Naive thymus-derived CD4-positive, alpha-beta T cell (primary cell): ENCODE results near the gene CCNE1. TPM values are rescaled to one million over a fixed set of nuclear protein-coding genes. Genes with fewer than 3 reads are reported as not detected.
"Not testable (repeated sequence)": the region's sequence is repeated elsewhere in the genome, so short reads cannot be mapped to it uniquely, and the experiment has no call there.

ENCODE experiments used
- ATAC-seq: fragments of 150-1000 bp; cut with Tn5 transposase; 2 replicates; pipeline ENCODE4 v1.10.0; 2021; ENCODE audit warnings: mild to moderate bottlenecking, moderate library complexity
- CTCF ChIA-PET: fragments of 350-600 bp; sonication (Branson Sonifier 250); formaldehyde crosslinking; loops from one replicate; lab custom pipeline; 2021; ENCODE audit warnings: antibody characterized with exemption; lab: Charles Lee
- POLR2A ChIA-PET: fragments of 350-600 bp; sonication (Branson Sonifier 250); formaldehyde crosslinking; loops from one replicate; lab custom pipeline; 2021; ENCODE audit warnings: antibody characterized with exemption, inconsistent platforms; lab: Charles Lee
- DNase-seq, 9 donors: peaks; one replicate each; pipeline versions ENCODE4 v3.0.0 to v3.0.0-alpha.2; 2020 to 2022; ENCODE audit warnings: mixed read lengths in 1 of 9
- H3K27ac ChIP-seq: one replicate; pipeline ENCODE4 v1.7.0; 2013; ENCODE audit warnings: mild to moderate bottlenecking, low read depth, low read length, moderate library complexity
- H3K27me3 ChIP-seq, 2 donors: one replicate each; pipeline ENCODE4 v1.7.0; 2013; ENCODE audit warnings: low read length in 2 of 2, mild to moderate bottlenecking in 2 of 2, moderate library complexity in 2 of 2; ENCODE audit not compliant: control insufficient read depth in 2 of 2, insufficient read depth in 2 of 2
- H3K36me3 ChIP-seq, 3 experiments: 1 replicate in 2 of 3; 2 replicates in 1 of 3; pipeline ENCODE4 v1.7.0; 2013; ENCODE audit warnings: low read length in 3 of 3, mild to moderate bottlenecking in 3 of 3, moderate library complexity in 1 of 3; ENCODE audit not compliant: insufficient read depth in 3 of 3, control insufficient read depth in 2 of 3
- H3K4me1 ChIP-seq, 2 donors: one replicate each; pipeline ENCODE4 v1.7.0; 2013; ENCODE audit warnings: low read length in 2 of 2, mild to moderate bottlenecking in 2 of 2, moderate library complexity in 1 of 2; ENCODE audit not compliant: control insufficient read depth in 2 of 2, insufficient read depth in 2 of 2
- H3K4me3 ChIP-seq: 2 replicates; pipeline ENCODE4 v1.7.0; 2013; ENCODE audit warnings: mild to moderate bottlenecking, low read length
- H3K9me3 ChIP-seq, 3 experiments: 1 replicate in 2 of 3; 2 replicates in 1 of 3; pipeline ENCODE4 v1.7.0; 2013; ENCODE audit warnings: low read length in 3 of 3; ENCODE audit not compliant: control insufficient read depth in 2 of 3
- H3K27ac Mint-ChIP-seq, 9 donors: one replicate each; pipeline ENCODE4 v1.8.0; 2020 to 2022; ENCODE audit warnings: mixed read lengths in 9 of 9, mild to moderate bottlenecking in 8 of 9, moderate library complexity in 5 of 9, inconsistent platforms in 2 of 9
- H3K27me3 Mint-ChIP-seq, 5 donors: one replicate each; pipeline ENCODE4 v1.8.0; 2021 to 2022; ENCODE audit warnings: mixed read lengths in 5 of 5, mild to moderate bottlenecking in 1 of 5
- H3K36me3 Mint-ChIP-seq, 5 donors: one replicate each; pipeline ENCODE4 v1.8.0; 2020 to 2022; ENCODE audit warnings: mixed read lengths in 5 of 5, mild to moderate bottlenecking in 3 of 5, inconsistent platforms in 1 of 5
- H3K4me1 Mint-ChIP-seq, 7 donors: one replicate each; pipeline ENCODE4 v1.8.0; 2020 to 2022; ENCODE audit warnings: mixed read lengths in 7 of 7, mild to moderate bottlenecking in 3 of 7, inconsistent platforms in 1 of 7
- H3K4me3 Mint-ChIP-seq, 10 donors: one replicate each; pipeline ENCODE4 v1.8.0; 2020 to 2022; ENCODE audit warnings: mild to moderate bottlenecking in 10 of 10, mixed read lengths in 10 of 10, moderate library complexity in 6 of 10, inconsistent platforms in 2 of 10
- H3K9me3 Mint-ChIP-seq, 11 donors: one replicate each; pipeline ENCODE4 v1.8.0; 2020 to 2022; ENCODE audit warnings: mixed read lengths in 11 of 11, mild to moderate bottlenecking in 4 of 11, inconsistent platforms in 1 of 11, moderate library complexity in 1 of 11
- intact Hi-C, 2 donors: fragments of 100-400 bp; cut with micrococcal nuclease; formaldehyde crosslinking; loops; one replicate each; pipeline ENCODE4 v1.15.1; 2023
- polyA plus RNA-seq, 2 donors: library from polyadenylated mRNA; unstranded; fragments of 300-500 nt; fragmentation: Illumina TruSeq; gene quantifications; one replicate each; pipeline ENCODE4 v1.2.3, GENCODE V29; 2021
- total RNA-seq, 6 experiments: library from RNA in 5 of 6; stranded (reverse) in 5 of 6; gene quantifications; 1 replicate in 5 of 6; 2 replicates in 1 of 6; pipeline ENCODE4 v1.2.3 and lab custom pipeline; 2021 to 2026

The CCNE1 gene
- total and polyA plus RNA-seq, 7 experiments from 2014 or later = 1.9 to 36.1 (median 6.1) TPM

DNA sequence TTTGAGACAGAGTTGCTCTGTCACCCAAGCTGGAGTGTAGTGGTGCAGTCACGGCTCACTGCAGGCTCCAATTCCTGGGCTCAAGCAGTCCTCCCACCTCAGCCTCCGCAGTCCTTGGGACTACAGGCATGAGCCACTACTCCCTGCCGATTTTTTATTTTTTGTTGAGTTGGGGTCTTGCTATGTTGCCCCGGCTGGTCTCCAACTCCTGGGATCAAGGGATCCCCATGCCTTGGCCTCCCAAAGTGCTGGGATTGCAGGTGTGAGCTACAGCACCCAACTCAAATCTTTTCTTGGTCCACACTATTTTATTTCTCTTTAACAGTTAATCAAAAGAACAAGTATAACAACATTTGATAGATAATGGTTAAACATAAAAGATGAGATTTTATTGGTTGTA lies 7.5 kb downstream of the CCNE1 start:
- DNase-seq (no peak), ATAC-seq (no peak)
- H3K4me3 Mint-ChIP-seq = no peak overlapping the region
- H3K4me3 ChIP-seq = no peak overlapping the region
- peaks cover 6 to 37% (median 23%) of the 10 kb centered on the region in 5 donors for H3K36me3 Mint-ChIP-seq
- no peaks in the 10 kb centered on the region for H3K27me3 Mint-ChIP-seq
- H3K36me3 ChIP-seq = peaks cover 0 to 18% (median 0%) of the 10 kb centered on the region in 3 experiments
- POLR2A ChIA-PET = interaction anchor here (5.6 kb wide), 1 partner anchor 12 kb away, joined by 34 read pairs; no protein-coding TSS in a partner anchor
- intact Hi-C loops = no loop called here
- H3K27me3 ChIP-seq = no peaks in the 10 kb centered on the region
- H3K27ac Mint-ChIP-seq = no peak overlapping the region
- no peaks in the 10 kb centered on the region for H3K9me3 ChIP-seq
- CTCF ChIA-PET = interaction anchor here (0.7 to 0.9 kb wide), 2 partner anchors 10 to 172 kb away, joined by 3 read pairs; no protein-coding TSS in a partner anchor
- peaks cover 0 to 14% (median 0%) of the 10 kb centered on the region in 7 donors for H3K4me1 Mint-ChIP-seq
- H3K27ac ChIP-seq = no peak overlapping the region
- H3K4me1 ChIP-seq = no peaks in the 10 kb centered on the region
- H3K9me3 Mint-ChIP-seq = no peaks in the 10 kb centered on the region

DNA sequence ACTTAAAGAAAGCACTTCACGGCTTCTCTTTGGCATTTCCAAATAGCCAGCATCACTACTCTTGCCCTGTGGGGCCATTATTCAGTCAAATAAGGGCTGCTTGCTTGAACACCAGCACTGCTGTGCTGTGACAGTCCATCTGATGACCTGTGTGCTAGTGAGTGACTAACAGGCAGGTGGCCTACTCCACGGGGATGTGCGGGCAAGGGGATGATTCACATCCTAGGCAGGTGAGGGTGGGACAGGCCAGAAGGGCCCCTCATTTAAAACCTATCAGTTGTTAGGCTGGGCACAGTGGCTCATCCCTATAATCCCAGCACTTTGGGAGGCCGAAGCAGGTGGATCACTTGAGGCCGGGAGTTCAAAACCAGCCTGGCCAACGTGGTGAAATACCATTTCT lies 8.2 kb downstream of the CCNE1 start:
- H3K36me3 Mint-ChIP-seq = peaks cover 6 to 37% (median 23%) of the 10 kb centered on the region in 5 donors
- POLR2A ChIA-PET = interaction anchor here (0.8 to 5.6 kb wide), 4 partner anchors 11 to 25 kb away, joined by 3 to 34 read pairs (median 6); no protein-coding TSS in a partner anchor
- Histone ChIP-seq H3K9me3 (no peaks in the 10 kb centered on the region), H3K27me3 (no peaks in the 10 kb centered on the region), H3K27ac (no peak overlapping the region), H3K36me3 (peaks cover 0 to 18% (median 0%) of the 10 kb centered on the region in 3 experiments), H3K4me1 (no peaks in the 10 kb centered on the region), H3K4me3 (no peak overlapping the region)
- no peak overlapping the region for H3K4me3 Mint-ChIP-seq
- no peak overlapping the region for H3K27ac Mint-ChIP-seq
- no peaks in the 10 kb centered on the region for H3K9me3 Mint-ChIP-seq
- intact Hi-C loops = no loop called here
- peaks cover 0 to 8% (median 0%) of the 10 kb centered on the region in 7 donors for H3K4me1 Mint-ChIP-seq
- ATAC-seq = no peak
- DNase-seq = no peak
- CTCF ChIA-PET = interaction anchor here (0.7 to 0.9 kb wide), 2 partner anchors 9 to 173 kb away, joined by 3 read pairs; no protein-coding TSS in a partner anchor
- no peaks in the 10 kb centered on the region for H3K27me3 Mint-ChIP-seq

DNA sequence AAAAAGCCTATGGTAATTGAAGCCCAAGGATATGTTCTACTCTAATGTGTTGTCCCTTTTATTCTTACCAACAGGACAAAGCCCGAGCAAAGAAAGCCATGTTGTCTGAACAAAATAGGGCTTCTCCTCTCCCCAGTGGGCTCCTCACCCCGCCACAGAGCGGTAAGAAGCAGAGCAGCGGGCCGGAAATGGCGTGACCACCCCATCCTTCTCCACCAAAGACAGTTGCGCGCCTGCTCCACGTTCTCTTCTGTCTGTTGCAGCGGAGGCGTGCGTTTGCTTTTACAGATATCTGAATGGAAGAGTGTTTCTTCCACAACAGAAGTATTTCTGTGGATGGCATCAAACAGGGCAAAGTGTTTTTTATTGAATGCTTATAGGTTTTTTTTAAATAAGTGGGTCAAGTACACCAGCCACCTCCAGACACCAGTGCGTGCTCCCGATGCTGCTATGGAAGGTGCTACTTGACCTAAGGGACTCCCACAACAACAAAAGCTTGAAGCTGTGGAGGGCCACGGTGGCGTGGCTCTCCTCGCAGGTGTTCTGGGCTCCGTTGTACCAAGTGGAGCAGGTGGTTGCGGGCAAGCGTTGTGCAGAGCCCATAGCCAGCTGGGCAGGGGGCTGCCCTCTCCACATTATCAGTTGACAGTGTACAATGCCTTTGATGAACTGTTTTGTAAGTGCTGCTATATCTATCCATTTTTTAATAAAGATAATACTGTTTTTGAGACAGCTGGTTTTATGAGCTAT lies 12.0 kb downstream of the CCNE1 start:
- intact Hi-C loops = no loop called here
- ChIA-PET POLR2A (interaction anchor here (0.5 to 0.8 kb wide), 2 partner anchors 14 to 169 kb away, joined by 3 to 5 read pairs; no protein-coding TSS in a partner anchor), CTCF (no interaction called here)
- H3K9me3 Mint-ChIP-seq = no peaks in the 10 kb centered on the region
- no peaks in the 10 kb centered on the region for H3K4me1 Mint-ChIP-seq
- H3K4me3 Mint-ChIP-seq = no peak overlapping the region
- Histone ChIP-seq H3K36me3 (peaks cover 0 to 18% (median 0%) of the 10 kb centered on the region in 3 experiments), H3K9me3 (no peaks in the 10 kb centered on the region), H3K27ac (no peak overlapping the region), H3K27me3 (no peaks in the 10 kb centered on the region), H3K4me1 (no peaks in the 10 kb centered on the region), H3K4me3 (no peak overlapping the region)
- H3K36me3 Mint-ChIP-seq = peaks cover 6 to 33% (median 20%) of the 10 kb centered on the region in 5 donors
- DNase-seq (no peak), ATAC-seq (no peak)
- H3K27ac Mint-ChIP-seq = peak overlapping the region in 1 of 9 donors; percentile 69
- H3K27me3 Mint-ChIP-seq = no peaks in the 10 kb centered on the region

DNA sequence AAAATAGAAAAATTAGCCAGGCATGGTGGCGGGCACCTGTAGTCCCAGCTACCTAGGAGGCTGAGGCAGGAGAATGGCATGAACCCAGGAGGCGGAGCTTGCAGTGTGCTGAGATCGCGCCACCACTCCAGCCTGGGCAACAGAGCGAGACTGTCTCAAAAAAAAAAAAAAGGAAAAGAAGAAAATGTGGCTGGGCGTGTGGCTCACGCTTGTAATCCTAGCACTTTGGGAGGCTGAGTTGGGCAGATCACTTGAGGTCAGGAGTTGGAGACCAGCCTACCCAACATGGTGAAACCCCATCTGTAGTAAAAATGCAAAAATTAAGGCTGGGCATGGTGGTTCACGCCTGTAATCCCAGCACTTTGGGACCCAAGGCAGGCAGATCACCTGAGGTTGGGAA lies 13.5 kb downstream of the CCNE1 start:
- ATAC-seq, DNase-seq, H3K27me3 Mint-ChIP-seq, H3K4me1 ChIP-seq, H3K9me3 Mint-ChIP-seq, H3K27ac ChIP-seq, H3K4me3 ChIP-seq, POLR2A ChIA-PET, H3K9me3 ChIP-seq, H3K27ac Mint-ChIP-seq, H3K27me3 ChIP-seq, H3K4me3 Mint-ChIP-seq, CTCF ChIA-PET, intact Hi-C loops, H3K4me1 Mint-ChIP-seq: not testable (repeated sequence)
- H3K36me3 Mint-ChIP-seq = peaks cover 6 to 25% (median 19%) of the 10 kb centered on the region in 5 donors
- H3K36me3 ChIP-seq = peaks cover 0 to 13% (median 0%) of the 10 kb centered on the region in 3 experiments

DNA sequence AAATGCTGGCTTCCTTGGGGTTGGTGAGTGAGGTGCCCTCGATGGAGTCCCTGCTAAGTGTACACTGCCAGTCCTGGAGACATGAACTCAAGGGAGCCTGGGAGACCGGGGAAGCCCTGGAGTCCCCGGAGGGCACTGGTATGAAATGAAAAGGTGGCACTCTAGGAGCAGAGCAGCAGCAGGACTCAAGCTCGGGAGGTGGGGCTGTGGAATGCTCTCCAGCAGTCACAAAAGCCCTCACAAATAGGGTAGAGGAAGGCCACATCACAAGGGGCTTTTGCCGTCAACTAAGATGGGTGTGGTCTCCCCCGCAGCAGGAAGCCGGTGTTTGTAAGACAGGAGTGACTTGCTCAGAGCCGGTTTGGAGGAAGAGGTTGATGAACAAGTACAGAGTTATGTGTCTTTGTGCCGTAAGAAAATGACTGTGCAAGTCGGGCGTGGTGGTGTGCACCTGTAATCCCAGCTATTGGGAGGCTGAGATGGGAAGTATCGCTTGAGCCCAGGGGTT lies 19.3 kb downstream of the CCNE1 start:
- Mint-ChIP-seq H3K36me3 (peaks cover 0 to 16% (median 0%) of the 10 kb centered on the region in 5 donors), H3K4me1 (peaks cover 31 to 56% (median 52%) of the 10 kb centered on the region in 7 donors), H3K4me3 (peak overlapping the region; percentile 79 to 88 (median 81)), H3K9me3 (peaks cover 0 to 4% (median 0%) of the 10 kb centered on the region in 11 donors), H3K27me3 (no peaks in the 10 kb centered on the region), H3K27ac (peak overlapping the region; percentile 96 to 100 (median 98))
- Histone ChIP-seq H3K27me3 (no peaks in the 10 kb centered on the region), H3K36me3 (no peaks in the 10 kb centered on the region), H3K27ac (peak overlapping the region; percentile 81), H3K9me3 (no peaks in the 10 kb centered on the region), H3K4me1 (peaks cover 13 to 41% of the 10 kb centered on the region in 2 donors), H3K4me3 (peak overlapping the region; percentile 32)
- POLR2A ChIA-PET = interaction anchor here (0.6 to 9.3 kb wide), 12 partner anchors 10 to 225 kb away, joined by 3 to 95 read pairs (median 6); partner anchors contain the start of genes C19orf12, POP4 and URI1
- DNase-seq (peak; percentile 23 to 90 (median 86)), ATAC-seq (peak; percentile 98)
- intact Hi-C loops = loop anchor here (1.0 kb wide), 2 partner anchors 13 to 20 kb away; partner anchors contain the start of gene CCNE1 (in 2 of the 2)
- CTCF ChIA-PET = interaction anchor here (0.5 to 3.0 kb wide), 3 partner anchors 14 to 42 kb away, joined by 3 to 9 read pairs (median 9); no protein-coding TSS in a partner anchor

DNA sequence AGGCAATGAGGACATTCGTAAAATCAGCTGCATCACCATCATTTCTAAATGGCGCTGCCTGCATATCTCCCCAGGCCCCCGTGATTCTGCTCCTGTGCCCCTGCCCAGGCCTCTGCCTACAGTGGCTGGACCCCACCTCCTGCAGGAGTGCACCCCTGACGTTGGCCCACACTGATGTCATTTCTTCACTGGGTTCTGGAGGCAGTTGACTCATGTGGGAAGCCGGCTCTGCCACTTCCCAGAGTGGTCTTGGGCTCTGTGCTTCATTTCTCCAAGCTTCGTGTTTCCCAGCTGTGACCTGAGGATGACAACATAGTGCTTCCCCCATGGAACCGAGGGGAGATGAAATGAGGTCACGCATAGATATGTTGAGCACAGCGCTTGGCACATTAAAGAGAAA lies 19.9 kb downstream of the CCNE1 start:
- H3K36me3 Mint-ChIP-seq = peaks cover 0 to 16% (median 0%) of the 10 kb centered on the region in 5 donors
- H3K4me3 Mint-ChIP-seq = peak overlapping the region; percentile 79 to 88 (median 81)
- H3K4me1 Mint-ChIP-seq = peaks cover 35 to 61% (median 56%) of the 10 kb centered on the region in 7 donors
- DNase-seq (no peak), ATAC-seq (no peak)
- Histone ChIP-seq H3K27me3 (no peaks in the 10 kb centered on the region), H3K4me3 (peak overlapping the region; percentile 32), H3K36me3 (no peaks in the 10 kb centered on the region), H3K4me1 (peaks cover 16 to 46% of the 10 kb centered on the region in 2 donors), H3K27ac (peak overlapping the region; percentile 81), H3K9me3 (no peaks in the 10 kb centered on the region)
- CTCF ChIA-PET = interaction anchor here (0.6 to 3.0 kb wide), 4 partner anchors 13 to 116 kb away, joined by 3 to 9 read pairs (median 6); no protein-coding TSS in a partner anchor
- intact Hi-C loops = loop anchor here (1.0 kb wide), 2 partner anchors 13 to 20 kb away; partner anchors contain the start of gene CCNE1 (in 2 of the 2)
- H3K27ac Mint-ChIP-seq = peak overlapping the region; percentile 96 to 100 (median 98)
- POLR2A ChIA-PET = interaction anchor here (0.7 to 9.3 kb wide), 12 partner anchors 9 to 226 kb away, joined by 3 to 95 read pairs (median 6); partner anchors contain the start of genes C19orf12 and POP4
- H3K27me3 Mint-ChIP-seq = no peaks in the 10 kb centered on the region
- H3K9me3 Mint-ChIP-seq = peaks cover 0 to 4% (median 0%) of the 10 kb centered on the region in 11 donors
